NCI-H2107 (cell line): ENCODE data around the gene ADISSP.

ENCODE experiments used
- DNase-seq: peaks from one replicate; lab custom pipeline; 2025; lab: John Stamatoyannopoulos, UW

Gene ADISSP

DNA sequence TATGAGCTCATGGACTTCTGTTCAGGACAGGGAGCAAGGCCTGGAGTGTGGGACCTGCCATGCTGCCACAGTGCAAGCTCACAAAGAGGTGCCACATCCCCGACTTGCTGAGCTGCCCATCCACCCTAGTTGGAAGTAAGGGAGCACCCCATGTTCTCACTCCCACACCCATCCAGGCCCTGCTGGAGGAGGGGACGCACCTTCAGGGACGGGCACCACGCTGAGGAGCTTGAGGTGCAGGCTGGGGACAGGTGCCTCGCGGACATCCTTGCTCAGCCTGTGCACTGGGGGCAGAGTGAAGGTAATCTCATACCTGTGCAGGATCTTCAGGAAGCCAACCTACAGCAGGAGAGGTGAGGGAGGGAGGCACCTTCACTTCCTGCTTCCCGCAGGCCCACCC, 12.3 kb downstream of the ADISSP start:
- no peak for DNase-seq

DNA sequence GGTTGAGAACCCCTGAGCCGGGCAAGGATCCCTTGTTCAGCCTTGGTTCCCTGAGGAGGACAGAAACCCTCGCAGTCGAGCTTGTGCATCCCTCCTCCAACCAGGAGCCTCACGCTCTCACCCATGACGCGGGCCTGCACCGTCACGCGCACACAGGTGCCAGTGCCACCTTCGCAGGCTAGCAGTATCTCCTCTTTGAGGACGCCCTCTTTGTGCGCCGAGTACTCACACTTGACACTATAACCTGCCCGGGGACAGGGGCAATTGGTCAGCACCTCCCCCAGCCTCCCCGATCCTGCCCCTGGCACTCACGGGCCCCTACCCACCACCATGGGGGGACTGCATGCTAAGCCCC, 13.3 kb downstream of the ADISSP start:
- no peak for DNase-seq

DNA sequence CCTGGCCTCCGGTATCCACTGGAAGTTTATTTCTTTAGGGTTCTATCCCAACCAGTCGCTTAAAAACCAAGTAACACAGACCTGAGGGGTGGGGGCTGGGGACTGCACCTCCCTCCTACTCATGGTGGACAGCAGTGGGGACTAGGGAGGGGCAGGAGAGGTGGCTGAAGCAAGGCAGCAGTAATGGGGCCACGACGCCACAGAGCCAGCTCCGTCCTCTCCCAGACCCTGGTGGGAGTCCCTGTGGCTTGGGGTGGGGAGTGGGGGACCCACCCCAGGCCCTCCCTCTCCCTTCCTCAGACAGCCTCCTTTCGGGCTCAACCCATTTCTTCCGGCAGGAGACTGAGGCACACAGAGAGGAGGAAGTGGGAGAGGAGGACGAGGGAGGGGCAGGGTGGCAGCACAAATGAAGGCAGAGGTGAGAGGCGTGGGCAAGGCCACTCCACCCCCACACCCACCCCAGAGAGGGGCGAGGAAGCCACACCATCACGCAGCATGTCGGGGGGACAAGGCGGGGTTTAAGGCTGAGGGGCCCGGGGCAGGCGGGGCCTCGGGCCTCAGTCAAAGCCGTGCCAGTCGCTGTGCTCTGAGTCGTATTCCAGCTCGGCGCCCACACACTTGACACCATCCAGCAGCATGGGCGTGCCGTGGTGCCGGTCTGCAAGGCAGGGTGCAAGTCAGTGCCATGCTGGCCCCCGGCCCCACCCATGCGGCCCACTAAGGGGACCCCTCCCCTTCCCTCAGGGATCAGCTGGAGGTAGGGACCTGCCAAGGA, 13.9 kb downstream of the ADISSP start:
- no peak for DNase-seq

DNA sequence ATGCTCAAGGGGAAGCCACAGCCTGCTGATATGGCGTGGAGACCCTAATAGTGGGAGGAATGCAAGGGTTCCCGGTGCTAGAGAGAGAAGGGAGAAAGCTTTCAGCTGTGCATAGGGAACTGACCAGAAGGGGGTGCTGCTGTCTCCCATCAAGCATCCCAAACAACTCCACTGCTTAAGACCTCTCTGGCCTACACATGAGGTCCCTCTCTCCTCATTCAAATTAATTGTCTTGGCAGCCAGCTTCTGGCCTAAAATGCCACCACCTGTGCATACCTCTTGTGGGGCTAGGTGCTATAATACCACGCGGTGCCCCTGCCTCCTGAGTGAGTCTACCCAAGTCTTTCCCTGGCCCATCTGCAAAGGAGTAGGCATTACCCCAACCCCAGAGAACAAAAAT, 14.5 kb downstream of the ADISSP start:
- no peak for DNase-seq

DNA sequence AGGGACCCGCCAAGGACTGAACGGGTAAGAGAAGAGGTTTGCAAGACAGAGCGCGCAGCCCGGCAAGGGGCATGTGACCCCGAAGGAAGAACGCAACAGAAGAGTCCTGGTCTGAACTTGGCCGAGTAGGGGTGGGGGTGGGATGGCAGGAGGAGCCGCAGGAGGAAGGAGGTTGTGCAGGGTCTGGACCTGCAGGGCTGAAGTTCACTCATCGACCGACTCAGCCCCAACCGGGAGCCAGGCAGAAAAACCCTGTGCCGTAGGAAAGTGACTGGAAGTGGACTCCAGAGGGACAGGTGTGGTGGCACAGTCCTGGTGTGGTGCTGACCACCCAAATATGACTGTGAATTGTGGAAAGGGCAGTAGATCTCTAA, 15.2 kb downstream of the ADISSP start:
- DNase-seq = no peak

DNA sequence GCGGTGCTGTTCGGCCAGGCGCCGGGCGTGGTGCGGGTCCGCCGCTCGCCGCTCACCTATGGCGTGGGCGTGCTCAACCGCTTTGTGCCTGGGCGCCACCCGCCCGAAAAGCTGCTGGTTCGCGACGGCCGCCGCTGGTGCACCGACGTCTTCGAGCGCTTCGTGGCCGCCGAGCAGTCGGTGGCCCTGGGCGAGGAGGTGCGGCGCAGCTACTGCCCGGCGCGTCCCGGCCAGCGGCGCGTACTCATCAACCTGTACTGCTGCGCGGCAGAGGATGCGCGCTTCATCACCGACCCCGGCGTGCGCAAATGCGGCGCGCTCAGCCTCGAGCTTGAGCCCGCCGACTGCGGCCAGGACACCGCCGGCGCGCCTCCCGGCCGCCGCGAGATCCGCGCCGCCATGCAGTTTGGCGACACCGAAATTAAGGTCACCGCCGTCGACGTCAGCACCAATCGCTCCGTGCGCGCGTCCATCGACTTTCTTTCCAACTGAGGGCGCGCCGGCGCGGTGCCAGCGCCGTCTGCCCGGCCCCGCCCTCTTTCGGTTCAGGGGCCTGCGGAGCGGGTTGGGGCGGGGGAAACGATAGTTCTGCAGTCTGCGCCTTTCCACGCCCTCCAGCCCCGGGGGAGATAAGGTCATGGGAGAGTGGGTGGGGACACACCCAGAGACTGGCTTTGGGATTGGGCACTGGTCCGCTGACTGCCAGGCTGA, 15.7 kb downstream of the ADISSP start:
- DNase-seq = no peak

DNA sequence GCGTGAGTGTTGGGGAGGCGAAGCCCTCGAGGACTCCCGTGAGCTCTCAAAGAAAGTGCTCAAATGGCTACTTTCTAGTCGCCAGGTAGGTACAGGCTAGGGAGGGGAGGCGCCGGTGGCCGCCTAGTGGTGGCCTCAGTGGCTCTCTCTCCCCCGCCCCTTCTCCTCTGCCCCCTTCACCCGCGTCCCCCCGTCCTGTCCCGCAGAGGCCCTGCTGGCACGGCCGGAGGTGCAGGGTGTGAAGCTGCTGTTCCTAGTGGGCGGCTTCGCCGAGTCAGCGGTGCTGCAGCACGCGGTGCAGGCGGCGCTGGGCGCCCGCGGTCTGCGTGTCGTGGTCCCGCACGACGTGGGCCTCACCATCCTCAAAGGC, 16.3 kb downstream of the ADISSP start:
- DNase-seq = no peak

DNA sequence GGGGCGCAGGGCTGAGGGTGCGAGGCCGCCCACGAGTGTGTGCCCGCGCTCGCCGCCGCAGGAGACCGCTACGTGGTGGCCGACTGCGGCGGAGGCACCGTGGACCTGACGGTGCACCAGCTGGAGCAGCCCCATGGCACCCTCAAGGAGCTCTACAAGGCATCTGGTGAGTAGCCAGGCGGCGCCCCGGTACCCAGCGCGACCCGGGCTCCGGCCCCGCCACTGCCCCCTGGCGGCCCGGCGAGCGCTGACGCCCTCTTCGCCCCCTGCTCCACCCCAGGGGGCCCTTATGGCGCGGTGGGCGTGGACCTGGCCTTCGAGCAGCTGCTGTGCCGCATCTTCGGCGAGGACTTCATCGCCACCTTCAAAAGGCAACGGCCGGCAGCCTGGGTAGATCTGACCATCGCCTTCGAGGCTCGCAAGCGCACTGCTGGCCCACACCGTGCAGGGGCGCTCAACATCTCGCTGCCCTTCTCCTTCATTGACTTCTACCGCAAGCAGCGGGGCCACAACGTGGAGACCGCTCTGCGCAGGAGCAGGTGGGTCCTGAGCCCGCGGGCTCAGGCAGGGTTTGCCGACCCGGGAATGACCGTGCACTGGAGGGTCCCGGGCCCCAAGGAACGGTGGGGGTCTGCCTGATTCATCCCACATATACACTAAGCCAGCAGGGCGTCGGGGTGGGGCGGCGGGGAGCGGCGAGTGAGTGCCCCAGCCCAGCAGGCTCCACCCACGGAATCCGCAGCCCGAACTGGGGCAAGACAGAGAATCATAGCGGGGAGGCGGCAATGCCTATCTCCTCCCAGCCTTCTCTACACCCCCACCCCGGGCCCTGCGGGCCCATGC, 17.6 kb downstream of the ADISSP start:
- no peak for DNase-seq

DNA sequence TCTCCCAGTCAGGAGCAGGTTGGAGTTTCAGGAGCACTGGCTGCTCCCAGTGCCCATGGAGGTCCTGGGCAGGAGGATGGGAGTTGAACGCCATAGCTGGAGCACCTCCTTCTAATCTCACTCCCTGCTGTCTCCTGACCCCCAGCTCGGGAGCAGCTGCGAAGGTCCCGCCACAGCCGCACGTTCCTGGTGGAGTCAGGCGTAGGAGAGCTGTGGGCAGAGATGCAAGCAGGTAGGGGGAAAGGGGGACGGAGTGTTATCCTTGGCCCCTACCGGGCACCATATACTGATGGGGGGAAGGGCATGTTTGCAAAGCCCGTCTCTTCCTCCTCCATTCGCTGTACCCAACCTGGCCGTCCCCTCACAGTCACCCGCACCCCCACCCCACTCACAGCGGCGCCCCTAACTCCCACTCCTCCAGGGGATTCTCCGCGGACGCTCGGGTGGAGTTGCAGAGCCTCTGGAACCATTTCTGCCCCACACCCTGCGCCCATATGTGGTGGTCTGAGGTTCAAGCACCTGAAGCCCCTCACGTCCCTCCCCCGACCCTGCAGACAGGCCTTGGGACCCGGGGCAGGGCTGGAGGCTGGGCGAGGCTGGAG, 18.4 kb downstream of the ADISSP start:
- DNase-seq = no peak

DNA sequence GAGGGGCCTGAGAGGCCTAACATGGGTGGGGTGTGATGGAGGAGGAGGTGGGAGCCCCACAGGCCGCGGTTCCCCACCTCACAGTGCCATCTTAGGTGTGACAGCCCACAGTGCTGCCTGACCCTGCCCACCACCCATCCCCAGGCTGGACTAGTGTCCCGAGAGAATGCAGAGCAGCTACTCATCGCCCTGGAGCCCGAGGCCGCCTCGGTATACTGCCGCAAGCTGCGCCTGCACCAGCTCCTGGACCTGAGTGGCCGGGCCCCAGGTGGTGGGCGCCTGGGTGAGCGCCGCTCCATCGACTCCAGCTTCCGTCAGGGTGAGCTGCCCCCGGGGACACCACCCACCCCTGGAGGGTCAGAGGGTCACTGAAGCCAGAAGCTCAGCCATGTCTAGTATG, 19.5 kb downstream of the ADISSP start:
- no peak for DNase-seq

DNA sequence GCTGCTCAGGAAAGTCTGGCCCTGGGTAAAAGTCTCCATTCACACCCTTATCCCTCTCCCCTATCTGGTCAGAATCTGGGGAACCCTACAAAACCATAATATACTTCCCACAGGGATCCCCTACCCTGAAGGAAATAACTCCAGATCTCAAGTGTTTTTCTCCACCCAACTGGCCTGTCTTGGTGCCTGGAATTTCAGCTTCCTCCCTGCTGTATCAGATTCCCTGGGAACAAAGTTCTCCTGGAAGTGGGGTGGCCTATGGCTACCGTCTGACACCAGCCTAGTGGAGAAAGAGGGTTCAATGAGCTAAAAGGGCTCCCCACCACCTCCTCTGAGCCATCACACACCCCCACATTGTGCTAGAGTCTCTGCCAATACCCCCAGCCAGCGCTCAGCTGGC, 20.1 kb downstream of the ADISSP start:
- no peak for DNase-seq

DNA sequence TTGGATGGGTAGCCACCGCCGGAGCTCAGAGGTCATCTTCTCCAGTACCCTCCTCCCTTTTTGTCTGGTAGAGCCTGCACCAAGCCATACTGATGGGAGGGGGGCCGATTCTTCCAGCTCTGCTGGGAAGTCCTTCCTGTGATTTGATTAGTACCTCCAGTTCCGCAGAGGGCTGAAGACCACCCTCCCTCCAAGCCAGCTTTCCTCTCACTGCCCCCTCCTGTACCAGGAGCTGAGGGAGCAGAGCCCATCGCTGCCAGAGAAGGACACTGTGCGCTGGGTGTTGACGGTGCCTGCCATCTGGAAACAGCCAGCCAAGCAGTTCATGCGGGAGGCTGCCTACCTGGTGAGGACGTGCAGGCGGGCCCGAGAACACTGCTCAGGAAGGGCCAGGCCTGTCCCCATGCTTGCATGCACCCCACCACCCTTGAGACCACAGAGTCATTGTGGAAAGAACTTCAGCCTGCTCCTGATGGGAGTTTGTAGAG, 21.8 kb downstream of the ADISSP start:
- no peak for DNase-seq

DNA sequence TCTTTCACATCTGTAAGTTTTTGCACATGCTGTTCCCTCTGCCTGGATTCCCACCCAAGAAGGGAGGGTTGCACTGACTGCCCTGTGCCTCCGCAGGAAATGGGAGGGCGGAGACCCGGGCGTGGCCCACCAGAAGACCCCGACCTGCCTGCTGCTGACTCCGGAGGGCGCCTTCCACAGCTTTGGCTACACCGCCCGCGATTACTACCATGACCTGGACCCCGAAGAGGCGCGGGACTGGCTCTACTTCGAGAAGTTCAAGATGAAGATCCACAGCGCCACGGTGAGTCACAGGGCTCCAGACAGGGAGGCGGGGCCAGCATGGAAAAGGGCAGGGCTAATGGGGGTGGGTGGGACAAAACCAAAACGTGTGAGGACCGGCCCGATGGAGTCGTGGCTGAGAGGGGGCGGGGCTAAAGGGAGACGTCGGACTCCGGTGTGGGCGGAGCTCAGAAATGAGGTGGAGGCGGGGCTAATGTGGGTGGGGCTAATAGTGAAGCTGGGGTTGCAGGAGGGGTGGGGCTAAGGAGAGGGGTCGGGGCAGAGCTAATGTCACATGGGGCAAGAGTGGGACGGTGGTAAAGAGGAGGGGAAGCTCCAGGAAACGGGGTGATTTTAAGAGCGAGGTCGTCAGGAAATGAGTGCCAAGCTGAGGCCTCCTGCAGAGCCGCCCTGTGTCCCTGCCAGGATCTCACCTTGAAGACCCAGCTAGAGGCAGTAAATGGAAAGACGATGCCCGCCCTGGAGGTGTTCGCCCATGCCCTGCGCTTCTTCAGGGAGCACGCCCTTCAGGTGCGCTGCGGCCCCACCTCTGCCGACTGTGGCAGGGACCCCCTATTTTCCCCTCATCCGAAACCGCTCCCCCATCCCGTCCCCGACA, 22.5 kb downstream of the ADISSP start:
- no peak for DNase-seq

DNA sequence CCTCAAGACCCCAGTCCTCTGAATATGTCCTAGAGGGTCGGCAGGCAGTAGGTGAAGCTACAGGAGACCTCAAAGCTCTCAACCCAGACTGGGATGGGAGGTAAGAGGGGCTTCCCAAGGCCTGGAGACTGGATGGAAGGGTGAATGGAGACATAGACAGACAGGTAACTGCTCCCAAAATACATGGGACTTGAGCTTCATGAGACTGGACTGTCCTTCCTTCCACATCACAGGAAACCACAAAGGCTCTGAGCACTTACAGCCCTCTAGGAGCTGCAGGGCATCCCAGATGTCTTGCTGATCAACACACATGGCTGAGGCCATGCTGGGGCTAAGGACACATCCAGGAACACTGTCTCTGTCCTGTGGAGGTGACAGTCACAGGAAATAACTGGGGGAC, 23.5 kb downstream of the ADISSP start:
- DNase-seq = no peak

DNA sequence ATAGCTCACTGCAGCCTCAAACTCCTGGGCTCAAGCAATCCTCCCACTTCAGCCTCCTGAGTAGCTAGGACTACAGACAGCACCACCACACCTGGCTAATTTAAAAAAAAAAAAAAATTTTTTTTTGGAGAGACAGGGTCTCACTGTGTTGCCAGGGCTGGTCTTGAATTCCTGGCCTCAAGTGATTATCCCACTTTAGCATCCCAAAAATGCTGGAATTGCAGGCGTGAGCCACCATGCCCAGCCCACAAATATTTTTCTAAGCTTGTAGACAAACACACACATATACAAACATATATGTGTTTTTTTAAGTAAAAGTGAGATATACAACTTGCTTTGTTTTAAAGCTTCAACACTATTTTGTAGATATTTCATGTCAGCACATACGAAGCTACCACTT, 24.3 kb downstream of the ADISSP start:
- DNase-seq = no peak

DNA sequence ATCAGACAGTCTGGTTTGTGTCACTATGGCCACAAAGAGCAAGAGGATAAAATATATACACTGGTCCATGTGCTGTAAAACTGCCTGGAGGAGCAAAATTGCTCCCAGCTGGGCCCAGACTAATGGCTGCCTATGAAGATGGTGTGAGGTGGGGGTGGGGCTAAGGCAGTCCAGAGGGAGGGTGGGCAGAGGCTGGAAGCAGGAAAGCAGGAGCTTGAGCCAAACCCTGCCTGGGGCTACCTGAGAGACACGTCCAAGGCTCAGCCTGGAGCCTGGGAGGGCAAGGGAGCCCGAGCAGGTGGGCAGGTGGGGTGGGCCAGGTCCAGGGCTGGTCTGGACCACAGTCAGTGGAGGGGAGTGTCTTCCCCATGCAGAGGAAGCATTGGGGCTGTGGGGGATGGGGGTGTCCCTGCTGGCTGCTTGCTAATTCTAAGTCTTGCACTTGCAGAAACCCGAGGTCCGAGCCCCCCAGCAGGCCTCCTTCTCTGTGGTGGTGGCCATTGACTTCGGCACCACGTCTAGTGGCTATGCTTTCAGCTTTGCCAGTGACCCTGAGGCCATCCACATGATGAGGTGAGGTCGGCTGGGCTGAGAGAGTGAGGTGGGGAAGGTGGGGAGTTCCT, 25.6 kb downstream of the ADISSP start:
- no peak for DNase-seq

DNA sequence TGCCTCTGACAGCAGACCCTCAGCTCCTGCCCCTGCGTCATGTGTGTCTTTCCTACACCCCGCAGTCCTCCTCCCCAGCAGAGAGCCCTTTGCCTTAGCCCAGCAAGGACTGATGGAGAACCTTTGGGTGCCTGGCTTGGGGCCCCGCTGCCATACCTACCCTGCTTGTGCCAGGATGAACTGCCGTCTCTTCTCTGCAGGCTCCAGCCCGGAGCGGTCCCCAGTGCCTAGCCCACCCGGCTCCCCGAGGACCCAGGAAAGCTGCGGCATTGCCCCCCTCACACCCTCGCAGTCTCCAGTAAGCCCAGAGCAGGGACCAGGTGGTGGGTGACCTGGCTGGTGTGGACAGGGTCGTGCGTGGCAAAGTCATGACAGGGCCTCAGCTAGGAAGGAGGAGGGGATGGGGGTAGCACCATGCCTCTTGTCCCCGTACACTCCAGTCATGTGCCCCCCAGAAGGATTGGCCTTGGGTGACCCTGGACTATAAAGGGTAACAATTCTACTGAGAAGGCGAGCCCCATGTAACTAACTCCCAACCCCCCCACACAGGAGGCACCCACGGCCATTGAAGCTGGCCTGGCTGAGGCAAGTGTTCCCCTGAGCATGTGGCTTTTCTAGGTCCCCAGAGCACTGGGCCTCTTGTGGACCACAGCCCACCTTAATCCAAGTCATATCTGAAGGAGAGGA, 26.8 kb downstream of the ADISSP start:
- no peak for DNase-seq

DNA sequence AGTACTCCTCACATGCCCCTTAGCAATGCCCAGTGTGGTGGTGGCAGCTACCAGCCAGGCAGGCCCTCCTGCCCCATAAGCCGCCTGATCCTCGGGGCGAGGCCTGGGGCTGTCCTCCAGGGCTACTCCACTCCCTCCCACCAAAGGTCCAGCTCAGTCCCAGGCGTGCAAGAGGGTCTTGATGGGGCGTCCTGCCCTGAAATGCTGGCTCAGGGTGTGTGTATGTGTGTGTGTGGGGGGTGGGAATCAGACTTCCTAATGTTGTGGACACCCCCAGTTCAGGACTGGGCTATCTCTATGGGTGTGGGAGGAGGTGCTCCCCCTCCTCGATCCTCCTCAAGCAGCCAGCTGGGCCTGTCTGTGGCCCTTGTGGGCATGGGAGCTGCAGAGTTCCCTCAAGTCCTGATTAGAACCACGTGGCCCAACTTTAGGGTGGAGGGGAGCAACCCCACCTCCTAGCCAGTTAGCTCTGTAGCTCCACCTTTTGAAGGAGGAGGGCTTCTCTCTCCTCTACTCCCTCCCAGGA, 27.6 kb downstream of the ADISSP start:
- no peak for DNase-seq

DNA sequence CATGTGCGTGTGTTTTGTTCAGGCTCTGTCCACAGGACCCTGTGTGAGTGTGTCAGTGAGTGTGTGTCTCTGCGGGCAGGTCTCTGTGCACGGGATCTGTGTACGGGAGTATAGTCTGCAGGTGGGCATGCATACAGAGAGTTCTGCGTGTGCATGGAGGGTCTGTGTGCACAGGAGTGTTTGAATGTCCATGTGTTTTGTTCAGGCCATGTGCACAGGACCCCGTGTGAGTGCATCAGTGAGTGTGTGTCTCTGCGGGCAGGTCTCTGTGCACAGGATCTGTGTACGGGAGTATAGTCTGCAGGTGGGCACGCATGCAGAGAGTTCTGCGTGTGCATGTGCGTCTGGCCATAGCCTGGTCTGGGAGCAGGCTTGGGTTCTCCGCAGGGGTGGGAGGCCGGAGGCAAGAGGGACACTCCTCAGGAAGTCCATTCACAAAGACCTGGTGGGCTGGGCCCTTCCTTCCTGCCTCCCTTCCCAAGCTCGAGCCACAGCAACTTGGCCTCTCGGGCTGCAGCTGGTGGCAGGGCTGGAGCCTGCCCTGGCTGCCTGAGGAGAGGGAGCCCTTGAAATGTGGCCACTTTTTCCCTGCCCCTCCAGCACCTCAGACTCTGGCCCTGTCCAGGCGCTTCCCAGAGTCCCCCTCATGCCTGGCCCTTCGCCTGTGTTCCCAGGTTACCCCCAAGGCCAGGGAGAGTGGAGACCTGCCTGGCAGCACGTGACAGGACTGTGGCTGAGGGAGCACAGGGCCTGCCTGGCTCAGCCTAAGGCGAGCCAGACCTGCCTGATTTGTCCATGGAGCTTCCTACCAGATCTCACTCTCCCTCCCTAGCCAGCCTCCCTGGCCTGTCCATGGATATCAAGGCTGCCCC, 28.3 kb downstream of the ADISSP start:
- DNase-seq = no peak
